ENCODE data around the gene ESPN.

ESPN gene

DNA sequence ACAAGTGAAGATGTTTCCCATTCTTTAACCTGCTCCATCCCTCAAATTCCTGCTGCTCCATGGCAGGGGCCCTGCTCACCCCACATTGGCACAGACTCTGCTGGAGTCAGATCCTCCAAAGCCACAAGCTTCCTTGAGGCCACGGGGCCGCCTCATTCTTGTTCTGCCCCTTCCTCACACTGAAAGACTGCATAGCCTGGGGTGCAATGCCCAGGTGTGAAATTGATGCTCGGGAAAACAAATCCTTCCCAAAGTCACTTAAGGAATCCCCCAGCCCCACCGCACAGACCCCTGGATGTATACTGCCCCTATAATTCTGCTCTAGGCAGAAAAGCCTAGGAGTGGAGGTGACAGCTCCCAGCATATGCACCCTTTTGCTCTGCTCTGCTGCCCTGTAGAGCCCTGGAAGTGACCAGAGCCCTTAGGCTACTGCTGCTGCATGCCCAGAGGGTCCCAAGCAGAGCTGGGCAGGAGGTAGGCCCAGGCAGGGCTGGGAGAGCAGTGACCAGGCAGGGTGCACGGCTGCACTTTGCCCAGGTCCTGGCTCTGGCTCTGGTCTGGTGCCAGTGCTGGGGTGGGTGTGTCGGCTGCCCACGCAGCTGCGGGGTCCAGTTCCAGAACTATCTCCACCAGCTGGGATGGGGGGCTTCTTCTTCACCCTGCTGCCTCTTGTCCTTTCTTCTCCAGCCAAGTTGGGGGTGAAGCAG is 6.5 kb upstream of the ESPN start:
- no peak for DNase-seq (ENCODE audit: low read depth)
- TF ChIP-seq, protein P1, sequence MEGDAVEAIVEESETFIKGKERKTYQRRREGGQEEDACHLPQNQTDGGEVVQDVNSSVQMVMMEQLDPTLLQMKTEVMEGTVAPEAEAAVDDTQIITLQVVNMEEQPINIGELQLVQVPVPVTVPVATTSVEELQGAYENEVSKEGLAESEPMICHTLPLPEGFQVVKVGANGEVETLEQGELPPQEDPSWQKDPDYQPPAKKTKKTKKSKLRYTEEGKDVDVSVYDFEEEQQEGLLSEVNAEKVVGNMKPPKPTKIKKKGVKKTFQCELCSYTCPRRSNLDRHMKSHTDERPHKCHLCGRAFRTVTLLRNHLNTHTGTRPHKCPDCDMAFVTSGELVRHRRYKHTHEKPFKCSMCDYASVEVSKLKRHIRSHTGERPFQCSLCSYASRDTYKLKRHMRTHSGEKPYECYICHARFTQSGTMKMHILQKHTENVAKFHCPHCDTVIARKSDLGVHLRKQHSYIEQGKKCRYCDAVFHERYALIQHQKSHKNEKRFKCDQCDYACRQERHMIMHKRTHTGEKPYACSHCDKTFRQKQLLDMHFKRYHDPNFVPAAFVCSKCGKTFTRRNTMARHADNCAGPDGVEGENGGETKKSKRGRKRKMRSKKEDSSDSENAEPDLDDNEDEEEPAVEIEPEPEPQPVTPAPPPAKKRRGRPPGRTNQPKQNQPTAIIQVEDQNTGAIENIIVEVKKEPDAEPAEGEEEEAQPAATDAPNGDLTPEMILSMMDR (IDR thresholded peaks at IDR 0.05; ENCODE audit: control insufficient read depth, insufficient read depth, low read depth, low read length, missing control alignments), result no peak
- H3K4me3 ChIP-seq (ENCODE audit: control insufficient read depth, low read depth, low read length), result no peak overlapping the region

DNA sequence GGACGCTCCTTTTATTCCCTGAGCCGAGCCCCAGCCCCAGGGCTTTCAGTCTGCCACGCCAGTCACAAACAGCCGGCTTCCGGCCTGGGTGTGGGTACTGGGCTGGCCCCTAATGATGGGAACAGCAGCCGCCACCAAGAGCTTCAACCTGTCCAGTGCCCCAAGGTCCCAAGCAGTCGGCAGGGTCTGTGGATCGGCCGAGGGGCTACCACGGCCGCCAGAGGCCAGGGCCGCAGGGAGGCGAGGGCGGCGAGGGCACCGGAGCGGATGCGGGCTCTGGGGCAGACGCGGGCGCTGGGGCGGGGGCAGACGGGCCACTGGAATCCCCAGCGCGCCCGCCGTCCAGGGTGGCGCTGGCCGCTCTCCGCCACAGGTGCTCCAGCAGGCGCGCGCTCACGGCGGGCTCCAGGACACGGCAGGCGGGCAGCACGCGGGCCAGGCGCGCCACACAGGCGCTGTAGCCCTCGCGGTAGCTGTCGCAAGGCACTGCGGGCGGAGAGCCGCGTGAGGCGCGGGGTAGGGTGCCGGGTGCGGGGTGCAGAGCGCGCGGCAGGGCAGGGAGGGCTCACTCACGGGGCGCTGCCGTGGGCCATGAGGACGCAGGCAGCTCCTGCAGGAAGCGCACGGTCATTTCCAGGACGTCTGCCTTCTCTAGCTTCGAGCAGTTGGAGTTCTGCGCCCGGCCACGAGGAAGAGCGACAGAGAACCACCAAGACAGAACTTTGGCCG is 5.7 kb upstream of the ESPN start:
- TF ChIP-seq, protein P1 (IDR thresholded peaks at IDR 0.05; ENCODE audit: control insufficient read depth, insufficient read depth, low read depth, low read length, missing control alignments), result no peak
- no peak overlapping the region for H3K4me3 ChIP-seq (ENCODE audit: control insufficient read depth, low read depth, low read length)
- DNase-seq (ENCODE audit: low read depth), result no peak

DNA sequence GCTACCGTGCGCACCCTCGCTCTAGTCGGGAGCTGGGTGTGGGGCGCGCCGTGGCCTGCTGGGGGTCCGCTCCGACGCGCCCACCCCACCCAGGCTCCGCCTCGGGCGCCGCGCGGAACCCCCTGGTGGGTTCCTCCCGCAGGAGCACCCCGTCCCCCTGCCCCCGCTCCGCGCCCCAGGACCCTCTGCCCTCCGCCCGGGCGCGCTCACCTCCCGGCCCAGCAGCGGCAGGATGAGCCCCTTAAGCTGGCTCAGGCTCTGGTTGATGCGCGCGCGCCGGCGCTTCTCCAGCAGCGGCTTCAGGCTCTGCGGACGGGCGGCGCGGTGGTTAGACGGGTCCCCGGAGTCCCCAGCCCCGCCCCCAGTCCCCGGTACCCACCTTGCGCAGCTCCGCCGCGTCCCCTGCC is 5.2 kb upstream of the ESPN start:
- no peak overlapping the region for H3K4me3 ChIP-seq (ENCODE audit: control insufficient read depth, low read depth, low read length)
- DNase-seq (ENCODE audit: low read depth), result no peak
- TF ChIP-seq, protein P1 (IDR thresholded peaks at IDR 0.05; ENCODE audit: control insufficient read depth, insufficient read depth, low read depth, low read length, missing control alignments), result no peak

DNA sequence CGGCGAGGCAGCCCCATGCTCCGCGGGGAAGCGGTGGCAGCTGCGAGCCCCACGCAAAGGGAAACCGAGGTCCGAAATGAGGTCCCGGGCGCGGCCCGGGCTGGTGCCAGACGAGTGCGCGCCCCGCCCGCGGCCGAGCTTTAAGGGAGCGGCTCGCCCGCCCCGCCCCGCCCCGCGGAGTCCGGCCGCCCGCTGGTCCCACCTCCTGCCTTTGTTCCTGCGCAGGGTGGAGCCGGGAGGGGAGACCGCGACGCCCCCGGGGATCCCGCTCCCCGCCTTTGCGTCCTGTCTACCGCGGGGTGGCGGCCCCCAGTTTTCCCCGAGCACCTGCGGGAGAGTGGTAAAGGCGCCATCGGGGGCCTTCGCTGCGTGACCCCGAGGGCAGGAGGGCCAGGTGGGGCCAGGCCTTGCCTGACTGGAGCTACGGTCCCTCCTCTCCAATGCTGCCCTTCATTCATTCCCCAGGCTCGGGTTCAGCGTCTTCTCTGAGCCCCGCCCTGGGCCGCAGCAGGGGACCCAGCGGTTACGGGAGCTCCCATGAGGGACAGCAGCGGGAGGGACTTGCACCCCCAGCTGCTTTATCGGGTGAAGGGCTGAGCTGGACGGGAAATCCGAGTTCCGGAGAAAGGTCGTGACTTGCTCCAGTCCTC is 4.6 kb upstream of the ESPN start, which contains the start of gene HES2:
TSS of gene HES2 (minus strand) at position 116 of the 650 bp plus-strand sequence. CDS start at position 17, 99 bp downstream.
- DNase-seq (ENCODE audit: low read depth), result no peak
- TF ChIP-seq, protein P1 (IDR thresholded peaks at IDR 0.05; ENCODE audit: control insufficient read depth, insufficient read depth, low read depth, low read length, missing control alignments), result no peak
- H3K4me3 ChIP-seq (ENCODE audit: control insufficient read depth, low read depth, low read length), result peak within 1 kb of the TSS; percentile 11

- no peak overlapping the region for H3K4me3 ChIP-seq (ENCODE audit: control insufficient read depth, low read depth, low read length)
- TF ChIP-seq, protein P1 (IDR thresholded peaks at IDR 0.05; ENCODE audit: control insufficient read depth, insufficient read depth, low read depth, low read length, missing control alignments), result no peak
- no peak for DNase-seq (ENCODE audit: low read depth)
Measured at GRCh38 chr1:6420454-6421042, 4.0 kb upstream of the ESPN start.

- TF ChIP-seq, protein P1 (IDR thresholded peaks at IDR 0.05; ENCODE audit: control insufficient read depth, insufficient read depth, low read depth, low read length, missing control alignments), result no peak
Measured at GRCh38 chr1:6421266-6421665, 3.3 kb upstream of the ESPN start.

More at GRCh38 chr1:6421266-6421665, 3.3 kb upstream of the ESPN start:
- H3K4me3 ChIP-seq (ENCODE audit: control insufficient read depth, low read depth, low read length), result no peak overlapping the region
- DNase-seq (ENCODE audit: low read depth), result no peak
